ENCODE results near the gene S100A12.

S100A12 gene

GRCh38 chr1:153399401-153400055, 24.1 kb upstream of the S100A12 start:
- no peak overlapping the region for H3K18ac ChIP-seq (ENCODE audit: low read depth in 1 of 2, low read length in 2 of 2)
- H2BK120ac ChIP-seq (ENCODE audit: low read depth, low read length), result no peak overlapping the region
- no peak overlapping the region for H2AK5ac ChIP-seq (ENCODE audit: low read length, severe bottlenecking)
- no peak overlapping the region for H3K4me2 ChIP-seq (ENCODE audit: low read length, poor library complexity, severe bottlenecking)
- no peak overlapping the region for H4K91ac ChIP-seq (ENCODE audit: low read length)
- DNase-seq, result no peak
- 88% methylated on average over 7 of the region's 7 CpGs for WGBS
- H3K79me1 ChIP-seq (replicated peaks; ENCODE audit: low read length, poor library complexity, severe bottlenecking), result no peaks in the 10 kb centered on the region
- no peak overlapping the region for H3K9ac ChIP-seq (ENCODE audit: low read length)
- H2BK15ac ChIP-seq (ENCODE audit: low read depth, poor library complexity, severe bottlenecking), result no peak overlapping the region
- H3K27ac ChIP-seq (ENCODE audit: low read length, poor library complexity, severe bottlenecking), result no peak overlapping the region
- no peak overlapping the region for H3K23ac ChIP-seq (ENCODE audit: low read length in 2 of 2)
- H3K4me3 ChIP-seq (ENCODE audit: insufficient read depth in 1 of 2, low read depth in 1 of 2, low read length in 2 of 2), result no peak overlapping the region
- no peak overlapping the region for H3K14ac ChIP-seq (ENCODE audit: low read length in 2 of 2)
- H2BK12ac ChIP-seq (ENCODE audit: low read length in 2 of 2), result no peak overlapping the region
- H3K4ac ChIP-seq (ENCODE audit: low read depth in 1 of 2, low read length in 2 of 2), result no peak overlapping the region
- H3K9me3 ChIP-seq (ENCODE audit: control insufficient read depth, low read length), result no peaks in the 10 kb centered on the region
- no peak overlapping the region for H2AFZ ChIP-seq (ENCODE audit: low read depth, low read length)
- H4K8ac ChIP-seq (ENCODE audit: low read length), result no peak overlapping the region
- peaks cover 20 to 73% of the 10 kb centered on the region in 2 experiments for H3K27me3 ChIP-seq (ENCODE audit: control insufficient read depth in 1 of 2, insufficient read depth in 1 of 2, low read length in 2 of 2)
- H2BK5ac ChIP-seq (ENCODE audit: low read depth, low read length, poor library complexity, severe bottlenecking), result no peak overlapping the region
- no peaks in the 10 kb centered on the region for H3K36me3 ChIP-seq (ENCODE audit: control insufficient read depth in 1 of 2, insufficient read depth in 2 of 2, low read depth in 1 of 2, low read length in 2 of 2)
- no peaks in the 10 kb centered on the region for H3K4me1 ChIP-seq (ENCODE audit: control insufficient read depth, insufficient read depth, low read depth, low read length)

GRCh38 chr1:153397924-153398651, 22.7 kb upstream of the S100A12 start:
- 87% methylated on average over 3 of the region's 6 CpGs for WGBS

GRCh38 chr1:153397051-153397923, 21.9 kb upstream of the S100A12 start:
- H3K27me3 ChIP-seq (ENCODE audit: control insufficient read depth in 1 of 2, insufficient read depth in 1 of 2, low read length in 2 of 2), result peaks cover 19 to 82% of the 10 kb centered on the region in 2 experiments
- no peaks in the 10 kb centered on the region for H3K79me1 ChIP-seq (replicated peaks; ENCODE audit: low read length, poor library complexity, severe bottlenecking)
- no peak overlapping the region for H3K14ac ChIP-seq (ENCODE audit: low read length in 2 of 2)
- H3K27ac ChIP-seq (ENCODE audit: low read length, poor library complexity, severe bottlenecking), result no peak overlapping the region
- H3K4me2 ChIP-seq (ENCODE audit: low read length, poor library complexity, severe bottlenecking), result no peak overlapping the region
- H3K4ac ChIP-seq (ENCODE audit: low read depth in 1 of 2, low read length in 2 of 2), result no peak overlapping the region
- H2BK120ac ChIP-seq (ENCODE audit: low read depth, low read length), result no peak overlapping the region
- H2AFZ ChIP-seq (ENCODE audit: low read depth, low read length), result no peak overlapping the region
- no peak overlapping the region for H2BK12ac ChIP-seq (ENCODE audit: low read length in 2 of 2)
- H2BK15ac ChIP-seq (ENCODE audit: low read depth, poor library complexity, severe bottlenecking), result no peak overlapping the region
- no peaks in the 10 kb centered on the region for H3K9me3 ChIP-seq (ENCODE audit: control insufficient read depth, low read length)
- H4K8ac ChIP-seq (ENCODE audit: low read length), result no peak overlapping the region
- no peak overlapping the region for H3K23ac ChIP-seq (ENCODE audit: low read length in 2 of 2)
- no peak overlapping the region for H3K18ac ChIP-seq (ENCODE audit: low read depth in 1 of 2, low read length in 2 of 2)
- H2AK5ac ChIP-seq (ENCODE audit: low read length, severe bottlenecking), result no peak overlapping the region
- H4K91ac ChIP-seq (ENCODE audit: low read length), result no peak overlapping the region
- no peaks in the 10 kb centered on the region for H3K4me1 ChIP-seq (ENCODE audit: control insufficient read depth, insufficient read depth, low read depth, low read length)
- H3K4me3 ChIP-seq (ENCODE audit: insufficient read depth in 1 of 2, low read depth in 1 of 2, low read length in 2 of 2), result no peak overlapping the region
- no peak overlapping the region for H2BK5ac ChIP-seq (ENCODE audit: low read depth, low read length, poor library complexity, severe bottlenecking)
- no peaks in the 10 kb centered on the region for H3K36me3 ChIP-seq (ENCODE audit: control insufficient read depth in 1 of 2, insufficient read depth in 2 of 2, low read depth in 1 of 2, low read length in 2 of 2)
- H3K9ac ChIP-seq (ENCODE audit: low read length), result no peak overlapping the region
- DNase-seq, result no peak
- WGBS, result 79% methylated on average over 19 of the region's 19 CpGs

More at GRCh38 chr1:153397924-153398651, 22.7 kb upstream of the S100A12 start:
- DNase-seq, result no peak
- Histone ChIP-seq H3K9me3 (ENCODE audit: control insufficient read depth, low read length) (no peaks in the 10 kb centered on the region), H2BK5ac (ENCODE audit: low read depth, low read length, poor library complexity, severe bottlenecking) (no peak overlapping the region), H3K4me1 (ENCODE audit: control insufficient read depth, insufficient read depth, low read depth, low read length) (no peaks in the 10 kb centered on the region), H3K14ac (ENCODE audit: low read length in 2 of 2) (no peak overlapping the region), H3K18ac (ENCODE audit: low read depth in 1 of 2, low read length in 2 of 2) (no peak overlapping the region), H3K4ac (ENCODE audit: low read depth in 1 of 2, low read length in 2 of 2) (no peak overlapping the region), H3K4me3 (ENCODE audit: insufficient read depth in 1 of 2, low read depth in 1 of 2, low read length in 2 of 2) (no peak overlapping the region), H3K9ac (ENCODE audit: low read length) (no peak overlapping the region), H3K4me2 (ENCODE audit: low read length, poor library complexity, severe bottlenecking) (no peak overlapping the region), H3K36me3 (ENCODE audit: control insufficient read depth in 1 of 2, insufficient read depth in 2 of 2, low read depth in 1 of 2, low read length in 2 of 2) (no peaks in the 10 kb centered on the region), H2AFZ (ENCODE audit: low read depth, low read length) (no peak overlapping the region), H2BK12ac (ENCODE audit: low read length in 2 of 2) (no peak overlapping the region), H4K8ac (ENCODE audit: low read length) (no peak overlapping the region), H3K27ac (ENCODE audit: low read length, poor library complexity, severe bottlenecking) (no peak overlapping the region), H2AK5ac (ENCODE audit: low read length, severe bottlenecking) (no peak overlapping the region), H2BK120ac (ENCODE audit: low read depth, low read length) (no peak overlapping the region), H3K79me1 (replicated peaks; ENCODE audit: low read length, poor library complexity, severe bottlenecking) (no peaks in the 10 kb centered on the region), H3K23ac (ENCODE audit: low read length in 2 of 2) (no peak overlapping the region), H2BK15ac (ENCODE audit: low read depth, poor library complexity, severe bottlenecking) (no peak overlapping the region), H3K27me3 (ENCODE audit: control insufficient read depth in 1 of 2, insufficient read depth in 1 of 2, low read length in 2 of 2) (peaks cover 20 to 79% of the 10 kb centered on the region in 2 experiments), H4K91ac (ENCODE audit: low read length) (no peak overlapping the region)

GRCh38 chr1:153396461-153396860, 21.0 kb upstream of the S100A12 start:
- Histone ChIP-seq H3K14ac (ENCODE audit: low read length in 2 of 2) (no peak overlapping the region), H3K79me1 (replicated peaks; ENCODE audit: low read length, poor library complexity, severe bottlenecking) (no peaks in the 10 kb centered on the region), H2AFZ (ENCODE audit: low read depth, low read length) (no peak overlapping the region), H3K4me1 (ENCODE audit: control insufficient read depth, insufficient read depth, low read depth, low read length) (no peaks in the 10 kb centered on the region), H4K8ac (ENCODE audit: low read length) (no peak overlapping the region), H3K27me3 (ENCODE audit: control insufficient read depth in 1 of 2, insufficient read depth in 1 of 2, low read length in 2 of 2) (peaks cover 14 to 82% of the 10 kb centered on the region in 2 experiments), H3K27ac (ENCODE audit: low read length, poor library complexity, severe bottlenecking) (no peak overlapping the region), H3K4me3 (ENCODE audit: insufficient read depth in 1 of 2, low read depth in 1 of 2, low read length in 2 of 2) (no peak overlapping the region), H3K36me3 (ENCODE audit: control insufficient read depth in 1 of 2, insufficient read depth in 2 of 2, low read depth in 1 of 2, low read length in 2 of 2) (no peaks in the 10 kb centered on the region), H3K18ac (ENCODE audit: low read depth in 1 of 2, low read length in 2 of 2) (no peak overlapping the region), H2BK12ac (ENCODE audit: low read length in 2 of 2) (no peak overlapping the region), H3K4ac (ENCODE audit: low read depth in 1 of 2, low read length in 2 of 2) (no peak overlapping the region), H4K91ac (ENCODE audit: low read length) (no peak overlapping the region), H2AK5ac (ENCODE audit: low read length, severe bottlenecking) (no peak overlapping the region), H2BK15ac (ENCODE audit: low read depth, poor library complexity, severe bottlenecking) (no peak overlapping the region), H2BK120ac (ENCODE audit: low read depth, low read length) (no peak overlapping the region), H2BK5ac (ENCODE audit: low read depth, low read length, poor library complexity, severe bottlenecking) (no peak overlapping the region), H3K23ac (ENCODE audit: low read length in 2 of 2) (no peak overlapping the region), H3K9ac (ENCODE audit: low read length) (no peak overlapping the region), H3K9me3 (ENCODE audit: control insufficient read depth, low read length) (no peaks in the 10 kb centered on the region), H3K4me2 (ENCODE audit: low read length, poor library complexity, severe bottlenecking) (no peak overlapping the region)
- DNase-seq, result no peak
- 66% methylated on average over 6 of the region's 6 CpGs for WGBS

All from mesenchymal stem cell (in vitro differentiated cells and primary cell).